ENCODE results near the gene MYO15A.

GRCh38 chr17:18177722-18178121 is 69.2 kb downstream of the MYO15A start:
- no peak for TF ChIP-seq GATA2 (IDR thresholded peaks at IDR 0.05; ENCODE audit: low read depth, low read length)
- TF ChIP-seq GATA3 (IDR thresholded peaks at IDR 0.05; ENCODE audit: low read depth, low read length) = no peak

Data from SH-SY5Y (cell line).